ENCODE data around the gene MCRIP2. TPM values are rescaled to one million over a fixed set of nuclear protein-coding genes. Genes with fewer than 3 reads are reported as not detected.

The MCRIP2 gene, protein sequence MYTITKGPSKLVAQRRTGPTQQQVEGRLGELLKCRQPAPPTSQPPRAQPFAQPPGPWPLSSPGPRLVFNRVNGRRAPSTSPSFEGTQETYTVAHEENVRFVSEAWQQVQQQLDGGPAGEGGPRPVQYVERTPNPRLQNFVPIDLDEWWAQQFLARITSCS
- 100 to 1,000 TPM in 1 of 4 donors, 10 to 100 TPM in 3; 61.3 to 124 (median 69.1) TPM for total RNA-seq

DNA sequence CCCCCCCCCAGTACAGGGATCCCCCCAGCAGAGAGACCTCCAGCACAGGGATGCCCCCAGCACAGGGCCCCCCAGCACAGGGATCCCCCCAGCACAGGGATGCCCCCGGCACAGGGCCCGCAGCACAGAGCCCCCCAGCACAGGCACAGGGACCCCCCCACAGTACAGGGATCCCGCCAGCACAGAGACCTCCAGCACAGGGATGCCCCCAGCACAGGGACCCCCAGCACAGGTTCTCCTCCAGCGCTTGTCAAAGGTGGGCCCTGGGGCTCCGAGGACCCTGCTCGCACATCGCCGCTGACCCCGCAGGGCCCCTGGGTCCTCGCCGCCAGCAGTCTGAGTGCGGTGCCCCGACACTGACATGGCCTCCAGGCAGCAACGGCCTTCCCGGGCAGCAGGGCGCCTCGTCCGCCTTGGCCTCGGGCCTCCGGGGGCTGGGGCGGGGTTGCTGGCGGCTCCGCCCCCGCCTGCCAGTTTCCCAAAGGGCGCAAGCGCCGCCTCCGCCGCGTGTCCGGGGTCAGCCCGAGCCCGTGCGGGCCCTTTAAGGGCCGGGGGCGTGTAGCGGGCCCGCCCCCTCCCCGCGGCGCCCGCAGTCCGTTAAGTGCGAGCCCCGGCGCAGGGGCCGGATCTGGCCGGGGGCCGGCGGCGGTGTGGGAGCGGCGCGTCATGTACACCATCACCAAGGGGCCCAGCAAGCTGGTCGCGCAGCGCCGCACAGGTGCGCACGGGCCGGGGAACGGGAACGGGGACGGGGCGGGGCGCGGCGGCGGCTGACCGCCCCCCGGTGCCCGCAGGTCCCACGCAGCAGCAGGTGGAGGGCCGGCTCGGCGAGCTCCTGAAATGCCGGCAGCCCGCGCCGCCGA is at the start of gene MCRIP2:
Gene MCRIP2, plus strand, starts transcription at position 503 of the 863 bp plus-strand sequence. Its CDS starts 164 bp downstream, at position 667.
- intact Hi-C loops (cut with DNase I): no loop called here
- Histone ChIP-seq H3K36me3 (no peaks in the 10 kb centered on the region), H3K27me3 (no peaks in the 10 kb centered on the region), H3K4me1 (peaks cover 36 to 57% of the 10 kb centered on the region in 2 donors), H3K27ac (peak within 1 kb of the TSS; percentile 71 to 86 (median 83)), H3K9me3 (no peaks in the 10 kb centered on the region), H3K4me3 (replicated peaks in 1 of 3) (peak within 1 kb of the TSS; percentile 31 to 93 (median 64))
- DNase-seq: peak; percentile 91
- peak; percentile 2 to 73 for TF ChIP-seq POLR2A (IDR thresholded peaks at IDR 0.05)
- TF ChIP-seq, protein P1, sequence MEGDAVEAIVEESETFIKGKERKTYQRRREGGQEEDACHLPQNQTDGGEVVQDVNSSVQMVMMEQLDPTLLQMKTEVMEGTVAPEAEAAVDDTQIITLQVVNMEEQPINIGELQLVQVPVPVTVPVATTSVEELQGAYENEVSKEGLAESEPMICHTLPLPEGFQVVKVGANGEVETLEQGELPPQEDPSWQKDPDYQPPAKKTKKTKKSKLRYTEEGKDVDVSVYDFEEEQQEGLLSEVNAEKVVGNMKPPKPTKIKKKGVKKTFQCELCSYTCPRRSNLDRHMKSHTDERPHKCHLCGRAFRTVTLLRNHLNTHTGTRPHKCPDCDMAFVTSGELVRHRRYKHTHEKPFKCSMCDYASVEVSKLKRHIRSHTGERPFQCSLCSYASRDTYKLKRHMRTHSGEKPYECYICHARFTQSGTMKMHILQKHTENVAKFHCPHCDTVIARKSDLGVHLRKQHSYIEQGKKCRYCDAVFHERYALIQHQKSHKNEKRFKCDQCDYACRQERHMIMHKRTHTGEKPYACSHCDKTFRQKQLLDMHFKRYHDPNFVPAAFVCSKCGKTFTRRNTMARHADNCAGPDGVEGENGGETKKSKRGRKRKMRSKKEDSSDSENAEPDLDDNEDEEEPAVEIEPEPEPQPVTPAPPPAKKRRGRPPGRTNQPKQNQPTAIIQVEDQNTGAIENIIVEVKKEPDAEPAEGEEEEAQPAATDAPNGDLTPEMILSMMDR (IDR thresholded peaks at IDR 0.05): no peak
- no CpG with 5 or more reads among the region's 81 CpGs for WGBS, 2 donors

DNA sequence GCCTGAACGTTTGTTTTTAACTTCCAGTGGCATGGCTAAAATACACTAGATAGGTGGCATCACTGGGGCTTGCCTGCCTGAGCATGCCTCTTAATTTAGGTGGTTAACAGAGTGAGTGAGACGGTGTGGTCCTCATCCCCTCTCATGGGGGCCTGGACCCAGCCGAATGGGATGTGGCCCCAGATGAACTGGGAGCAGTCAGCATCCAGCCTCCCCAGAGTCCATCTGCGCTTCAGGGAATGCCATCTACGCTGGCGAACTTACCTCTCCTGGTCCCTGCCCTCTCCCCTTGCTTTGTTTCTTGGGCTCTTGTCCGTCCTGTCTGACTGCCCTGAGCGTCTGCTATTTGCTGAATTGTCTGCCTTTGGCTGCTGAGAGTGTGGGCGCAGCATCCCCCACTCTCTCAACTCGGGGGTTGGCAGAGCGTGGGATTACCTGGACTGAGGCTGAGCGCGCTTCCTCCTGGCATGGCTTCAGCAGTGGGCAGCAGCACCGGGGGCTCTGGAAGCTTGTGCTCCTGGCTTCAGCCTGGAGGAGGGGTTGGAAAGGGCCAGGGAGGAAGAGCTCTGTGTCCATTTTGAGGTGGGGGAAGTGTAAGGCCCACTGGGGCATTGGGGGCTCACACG is 49.6 kb upstream of the MCRIP2 start:
- no peak for DNase-seq
- Histone ChIP-seq H3K27ac (peak overlapping the region; percentile 78 to 85 (median 83)), H3K27me3 (no peaks in the 10 kb centered on the region), H3K36me3 (no peaks in the 10 kb centered on the region), H3K9me3 (no peaks in the 10 kb centered on the region), H3K4me3 (replicated peaks in 1 of 3) (no peak overlapping the region), H3K4me1 (peaks cover 45 to 59% of the 10 kb centered on the region in 2 donors)
- intact Hi-C loops (cut with DNase I): loop anchor here (5.0 kb wide), 1 partner anchor 40 kb away; the partner anchor contains the start of gene WFIKKN1
- no peak for TF ChIP-seq POLR2A (IDR thresholded peaks at IDR 0.05)
- TF ChIP-seq, protein P1 (IDR thresholded peaks at IDR 0.05): no peak
- 82 to 86% methylated on average over 12 to 15 of the region's 15 CpGs for WGBS, 2 donors

DNA sequence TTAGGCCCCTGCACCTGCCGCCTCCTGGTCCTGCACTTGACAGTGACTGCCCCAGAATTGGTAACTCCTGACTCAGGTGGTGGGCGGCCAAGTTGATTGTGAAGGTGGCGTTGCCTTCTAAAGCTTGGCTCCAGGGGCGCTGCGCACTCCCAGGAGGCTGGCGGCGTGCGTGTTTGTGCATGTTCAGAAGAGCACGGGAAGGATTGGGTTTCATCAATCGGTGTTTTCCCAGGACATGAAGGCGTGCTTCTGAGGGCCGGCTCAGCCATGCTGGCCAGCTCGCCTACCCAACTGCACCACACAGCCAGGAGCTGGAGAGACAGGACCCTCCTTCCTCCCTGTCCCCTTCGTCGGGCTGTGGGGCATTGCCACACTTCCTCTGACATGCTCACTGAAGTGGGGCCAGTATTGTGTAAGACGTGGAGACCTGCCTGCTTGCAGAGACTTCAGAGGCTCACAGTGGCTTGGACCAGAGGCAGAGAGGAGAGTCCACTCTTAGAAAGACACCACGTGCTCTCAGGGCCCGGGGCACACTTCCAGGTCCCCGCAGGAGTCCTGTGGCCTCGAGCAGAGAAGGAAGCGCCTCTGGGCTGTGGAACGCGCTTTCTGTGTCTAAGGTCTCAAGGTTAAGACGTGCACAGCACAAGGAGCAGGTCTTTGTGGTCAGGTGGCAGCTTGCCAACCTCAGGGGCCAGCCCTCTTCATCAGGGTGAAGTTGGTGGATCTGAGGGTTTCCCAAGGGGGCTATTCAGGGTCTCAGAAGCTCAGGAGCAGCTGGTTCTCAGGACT is 48.9 kb upstream of the MCRIP2 start:
- Histone ChIP-seq H3K36me3 (no peaks in the 10 kb centered on the region), H3K27ac (peak overlapping the region; percentile 78 to 85 (median 83)), H3K4me1 (peaks cover 45 to 54% of the 10 kb centered on the region in 2 donors), H3K9me3 (no peaks in the 10 kb centered on the region), H3K27me3 (no peaks in the 10 kb centered on the region), H3K4me3 (replicated peaks in 1 of 3) (no peak overlapping the region)
- DNase-seq: peak; percentile 74 to 81
- intact Hi-C loops (cut with DNase I): loop anchor here (5.0 kb wide), 1 partner anchor 40 kb away; the partner anchor contains the start of gene WFIKKN1
- TF ChIP-seq, protein P1 (IDR thresholded peaks at IDR 0.05): no peak
- no peak for TF ChIP-seq POLR2A (IDR thresholded peaks at IDR 0.05)
- 51 to 62% methylated on average over 14 to 20 of the region's 24 CpGs for WGBS, 2 donors

DNA sequence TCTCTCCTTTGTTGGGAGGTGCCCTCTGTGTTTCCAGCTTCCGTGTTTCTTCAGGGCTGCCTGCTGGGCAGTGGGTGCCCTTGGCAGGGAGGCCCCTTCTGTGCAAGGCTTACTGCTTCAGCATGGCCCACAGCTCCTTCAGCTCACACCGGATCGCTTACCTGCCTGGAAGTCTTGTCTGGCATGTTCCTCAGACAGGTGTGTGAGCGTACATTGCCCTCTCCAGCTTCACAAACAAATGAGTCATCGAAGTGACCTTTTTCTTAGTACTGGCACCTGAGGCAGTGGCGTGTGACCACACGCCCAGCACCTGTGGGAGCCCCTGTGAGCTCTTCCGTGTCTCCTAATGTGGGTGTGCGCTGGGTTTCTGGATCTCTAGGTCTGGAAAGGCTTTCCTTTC is 48.2 kb upstream of the MCRIP2 start:
- TF ChIP-seq POLR2A (IDR thresholded peaks at IDR 0.05): peak in 1 of 2 donors; percentile 39
- TF ChIP-seq, protein P1 (IDR thresholded peaks at IDR 0.05): no peak
- 44 to 57% methylated on average over 9 of the region's 9 CpGs for WGBS, 2 donors
- H3K4me3 ChIP-seq (replicated peaks in 1 of 3): no peak overlapping the region
- peak; percentile 84 to 89 for DNase-seq
- intact Hi-C loops (cut with DNase I): loop anchor here (5.0 kb wide), 1 partner anchor 39 kb away; the partner anchor contains the start of gene WFIKKN1
- no peaks in the 10 kb centered on the region for H3K36me3 ChIP-seq
- H3K27ac ChIP-seq: peak overlapping the region; percentile 78 to 85 (median 83)
- peaks cover 41 to 48% of the 10 kb centered on the region in 2 donors for H3K4me1 ChIP-seq
- H3K27me3 ChIP-seq: no peaks in the 10 kb centered on the region
- no peaks in the 10 kb centered on the region for H3K9me3 ChIP-seq

Data from thyroid gland (tissue), 4 donors.